Panc1 (cell line): ENCODE data around the gene C16orf46. TPM values are rescaled to one million over a fixed set of nuclear protein-coding genes. Genes with fewer than 3 reads are reported as not detected.

Experiments used
- ATAC-seq: fragments of 200-7000 bp; cut with Tn5 transposase; 2 replicates; pipeline ENCODE4 v1.9.1; 2020; ENCODE audit warnings: mild to moderate bottlenecking, moderate library complexity
- BruUV-seq: library from RNA; stranded (reverse); fragments of 400-500 nt; replicated peaks from 2 replicates; lab custom pipeline; 2021; lab: Mats Ljungman, UMichigan
- CTCF ChIA-PET: fragments of 300-600 bp; sonication (Branson Sonifier 250); formaldehyde crosslinking; loops from one replicate; lab custom pipeline; 2022; ENCODE audit warnings: antibody characterized with exemption; lab: Charles Lee
- POLR2A ChIA-PET: fragments of 300-600 bp; sonication (Branson Sonifier 250); formaldehyde crosslinking; loops from one replicate; lab custom pipeline; 2022; ENCODE audit warnings: antibody characterized with exemption; lab: Charles Lee
- DNase-seq: peaks from one replicate; pipeline ENCODE4 v3.0.0-alpha.2; 2010; ENCODE audit warnings: low read depth, low spot score
- H3K27ac ChIP-seq: 2 replicates; pipeline ENCODE4 v1.5.1; 2011; ENCODE audit warnings: mild to moderate bottlenecking, low read length, inconsistent platforms
- H3K27me3 ChIP-seq: fragments of 200-500 bp; sonication (Bioruptor generic); 2 replicates; pipeline ENCODE4 v1.6.0; 2014; ENCODE audit warnings: low read length, inconsistent platforms; ENCODE audit not compliant: control insufficient read depth, insufficient read depth
- H3K36me3 ChIP-seq: fragments of 200-500 bp; sonication (Bioruptor generic); 2 replicates; pipeline ENCODE4 v1.5.1; 2014; ENCODE audit warnings: inconsistent platforms, mild to moderate bottlenecking, low read length, moderate library complexity; ENCODE audit not compliant: control insufficient read depth, insufficient read depth
- H3K4me1 ChIP-seq: 2 replicates; pipeline ENCODE4 v1.5.1; 2011; ENCODE audit warnings: inconsistent platforms, mild to moderate bottlenecking, low read length, moderate library complexity; ENCODE audit not compliant: control insufficient read depth, insufficient read depth
- H3K4me3 ChIP-seq, 2 experiments: 2 replicates each; pipeline ENCODE4 v1.5.1; 2011 to 2012; ENCODE audit warnings: low read depth in 2 of 2, low read length in 2 of 2, mild to moderate bottlenecking in 2 of 2, inconsistent platforms in 1 of 2, moderate library complexity in 1 of 2
- H3K9me3 ChIP-seq: fragments of 200-500 bp; sonication (Bioruptor generic); 2 replicates; pipeline ENCODE4 v1.5.1; 2014; ENCODE audit warnings: low read depth, mild to moderate bottlenecking, inconsistent platforms, low read length, moderate library complexity; ENCODE audit not compliant: control insufficient read depth, insufficient read depth
- CTCF ChIP-seq: fragments of 450-650 bp; IDR thresholded peaks from 2 replicates; pipeline ENCODE4 v1.5.1; 2017; ENCODE audit warnings: mild to moderate bottlenecking
- POLR2AphosphoS5 ChIP-seq: IDR thresholded peaks from 2 replicates; pipeline ENCODE4 v1.6.1; 2012; ENCODE audit warnings: mild to moderate bottlenecking, low read depth, low read length, moderate library complexity
- REST ChIP-seq, 2 experiments: IDR thresholded peaks; 2 replicates each; pipeline ENCODE4 v1.6.1; 2011 to 2012; ENCODE audit warnings: low read depth in 2 of 2, control low read depth in 1 of 2, low read length in 1 of 2, mild to moderate bottlenecking in 1 of 2, moderate library complexity in 1 of 2; ENCODE audit not compliant: insufficient read depth in 1 of 2
- SIN3A ChIP-seq: IDR thresholded peaks from 2 replicates; pipeline ENCODE4 v1.6.1; 2012; ENCODE audit warnings: low read depth, mild to moderate bottlenecking, low read length, moderate library complexity, borderline replicate concordance; ENCODE audit not compliant: insufficient read depth
- TCF7L2 ChIP-seq: IDR thresholded peaks from 2 replicates; pipeline ENCODE4 v1.6.1; 2011; ENCODE audit warnings: mild to moderate bottlenecking, low read depth, low read length, inconsistent platforms
- in situ Hi-C: cut with HindIII; loops from 2 replicates; pipeline ENCODE4 v1.10.0; 2016; ENCODE audit warnings: low sequenced_read_pairs, low pct_unique_long_range_greater_than_20kb
- intact Hi-C: fragments of 100-400 bp; cut with micrococcal nuclease; formaldehyde crosslinking; loops from one replicate; pipeline ENCODE4 v1.10.0; 2022; ENCODE audit not compliant: unreplicated experiment
- total RNA-seq: library from RNA; stranded (reverse); gene quantifications from one replicate; pipeline ENCODE4 v1.2.1, GENCODE V29; 2021; ENCODE audit not compliant: unreplicated experiment

The C16orf46 gene
- total RNA-seq, 1 experiment from 2014 or later = 1.2 TPM

GRCh38 chr16:81018496-81018895, 58.5 kb downstream of the C16orf46 start:
- DNase-seq = no peak
- Histone ChIP-seq H3K4me1 (no peaks in the 10 kb centered on the region), H3K4me3 (no peak overlapping the region), H3K36me3 (peaks cover 30% of the 10 kb centered on the region), H3K27me3 (no peaks in the 10 kb centered on the region), H3K27ac (no peak overlapping the region), H3K9me3 (no peaks in the 10 kb centered on the region)
- ChIA-PET CTCF (no interaction called here), POLR2A (no interaction called here)
- BruUV-seq = no TSS peak
- intact Hi-C loops = no loop called here
- TF ChIP-seq REST (IDR thresholded peaks at IDR 0.05; ENCODE audit: insufficient read depth in 1 of 2, low read depth in 2 of 2, low read length in 1 of 2) = no peak
- no peak for TF ChIP-seq TCF7L2
- ATAC-seq = no peak
- in situ Hi-C loops = no loop called here

- Histone ChIP-seq H3K9me3 (no peaks in the 10 kb centered on the region), H3K27ac (no peak overlapping the region), H3K4me3 (no peak overlapping the region), H3K36me3 (peaks cover 26% of the 10 kb centered on the region; the same call in 1 of the 2 replicates), H3K4me1 (no peaks in the 10 kb centered on the region), H3K27me3 (no peaks in the 10 kb centered on the region)
- no peak for TF ChIP-seq POLR2AphosphoS5
- no peak for TF ChIP-seq REST (IDR thresholded peaks at IDR 0.05; ENCODE audit: insufficient read depth in 1 of 2, low read depth in 2 of 2, low read length in 1 of 2)
- TF ChIP-seq SIN3A = no peak
- no peak for TF ChIP-seq CTCF
- no peak for TF ChIP-seq TCF7L2
- intact Hi-C loops (no loop called here), in situ Hi-C loops (no loop called here)
- ChIA-PET POLR2A (no interaction called here), CTCF (no interaction called here)
- no peak for ATAC-seq
- DNase-seq = no peak
- BruUV-seq = no TSS peak
Observed at GRCh38 chr16:81014672-81015071, 62.4 kb downstream of the C16orf46 start.
